SIG-M5 treated with dmso at 0.1 percent for 504 hours (cell line): Measurements from ENCODE around the gene FAXDC2.
"Not testable (repeated sequence)": the region's sequence is repeated elsewhere in the genome, so short reads cannot be mapped to it uniquely, and the experiment has no call there.

Experiments used
- DNase-seq: peaks from one replicate; lab custom pipeline; 2025; ENCODE audit not compliant: unreplicated experiment; lab: John Stamatoyannopoulos, UW

The FAXDC2 gene

DNA sequence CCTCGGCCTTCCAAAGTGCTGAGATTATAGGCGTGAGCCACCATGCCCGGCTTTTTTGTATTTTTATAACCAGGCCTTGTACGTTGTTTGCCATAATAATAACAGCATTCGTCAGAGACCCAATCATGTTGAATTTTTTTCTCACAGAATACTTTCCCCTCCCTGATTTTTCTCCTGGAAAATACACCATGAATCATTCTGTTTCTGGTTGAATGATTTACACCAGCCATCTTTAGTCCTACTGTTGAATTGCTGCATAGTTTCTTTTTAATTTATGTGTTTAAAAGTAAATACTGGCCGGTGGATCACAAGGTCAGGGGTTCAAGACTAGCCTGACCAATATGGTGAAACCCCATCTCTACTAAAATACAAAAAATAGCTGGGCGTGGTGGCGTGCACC is 11.5 kb upstream of the FAXDC2 start:
- no peak for DNase-seq

GRCh38 chr5:154860765-154861164 is 10.4 kb upstream of the FAXDC2 start:
- peak; percentile 68 for DNase-seq

DNA sequence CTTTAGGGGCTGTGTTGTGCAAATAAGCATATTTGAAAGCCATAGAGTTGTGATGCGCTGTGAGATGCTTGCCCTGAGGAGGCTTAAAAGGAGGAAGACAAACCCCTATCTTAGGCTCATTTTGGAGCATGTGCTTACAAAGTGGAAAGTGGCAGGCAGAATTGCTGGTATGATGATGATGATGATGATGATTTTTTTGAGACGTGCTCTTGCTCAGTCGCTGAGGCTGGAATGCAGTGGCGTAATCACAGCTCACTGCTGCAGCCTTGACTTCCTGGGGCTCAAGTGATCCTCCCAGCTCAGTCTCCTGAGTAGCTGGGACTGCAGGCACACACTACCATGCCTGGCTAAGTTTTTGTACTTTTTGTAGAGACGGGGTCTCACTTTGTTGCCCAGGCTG is 9.7 kb upstream of the FAXDC2 start:
- peak; percentile 84 for DNase-seq

- DNase-seq: peak; percentile 94
These were observed 8.8 kb upstream of the FAXDC2 start for GRCh38 chr5:154858972-154859871.

GRCh38 chr5:154858297-154858971 is 8.0 kb upstream of the FAXDC2 start, which contains the start of gene CNOT8:
TSS of gene CNOT8 (plus strand) at chr5:154858627. CDS start at chr5:154863279, 4,652 bp downstream.
- peak; percentile 98 for DNase-seq

DNA sequence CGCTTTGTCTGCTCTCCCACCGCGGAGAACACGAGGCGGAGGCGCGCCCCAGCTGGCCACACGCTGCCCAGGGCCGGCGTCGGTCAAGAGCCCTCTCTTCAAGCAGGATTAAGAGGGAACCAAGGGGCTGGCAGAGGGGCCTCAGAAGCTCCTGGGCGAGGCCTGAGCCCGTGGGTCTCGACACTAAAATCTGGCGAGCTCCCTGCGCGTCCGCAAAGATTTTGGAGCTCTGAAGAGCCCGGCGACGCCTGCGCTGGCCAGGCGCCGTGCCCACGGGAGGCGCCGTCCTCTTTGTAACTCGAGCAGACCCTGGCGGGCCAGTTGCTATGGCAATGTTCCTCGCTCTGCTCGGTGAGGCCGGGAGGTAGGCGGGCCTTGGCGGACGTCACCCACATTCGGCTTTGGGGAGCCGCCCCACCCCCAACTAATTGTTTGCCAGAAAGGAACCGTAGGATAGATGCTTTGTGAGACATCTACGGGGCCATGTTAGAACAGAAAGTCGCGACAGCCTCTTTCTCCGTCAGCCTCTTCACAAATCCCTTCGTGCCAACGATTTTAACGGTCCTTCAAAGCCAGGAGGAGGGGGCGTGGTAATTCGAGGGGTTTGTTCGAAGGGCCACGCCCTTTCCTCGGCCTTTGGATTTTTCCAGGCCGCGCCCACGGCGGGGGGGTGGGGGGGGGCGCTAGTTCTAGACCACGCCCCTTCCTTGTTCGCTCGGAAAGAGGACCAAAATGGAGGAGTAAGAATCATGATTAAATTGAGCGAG is 7.3 kb upstream of the FAXDC2 start:
- peak; percentile 96 for DNase-seq

DNA sequence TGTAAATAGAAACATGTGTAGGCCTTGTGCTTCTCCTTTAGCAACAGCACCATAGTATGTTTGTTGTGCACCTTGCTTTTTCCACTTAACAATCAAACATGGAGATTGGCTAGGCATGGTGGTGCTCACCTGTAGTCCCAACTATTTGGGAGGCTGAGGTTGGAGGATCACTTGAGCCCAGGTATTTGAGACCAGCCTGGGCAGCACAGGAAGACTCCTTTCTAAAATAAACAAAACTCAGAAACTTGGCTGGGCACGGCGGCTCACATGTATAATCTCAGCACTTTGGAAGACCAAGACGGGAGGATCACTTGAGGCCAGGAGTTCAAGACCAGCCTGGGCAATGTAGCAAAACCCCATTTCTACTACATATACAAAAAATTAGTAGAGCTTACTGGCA is 948 bp upstream of the FAXDC2 start:
- no peak for DNase-seq

DNA sequence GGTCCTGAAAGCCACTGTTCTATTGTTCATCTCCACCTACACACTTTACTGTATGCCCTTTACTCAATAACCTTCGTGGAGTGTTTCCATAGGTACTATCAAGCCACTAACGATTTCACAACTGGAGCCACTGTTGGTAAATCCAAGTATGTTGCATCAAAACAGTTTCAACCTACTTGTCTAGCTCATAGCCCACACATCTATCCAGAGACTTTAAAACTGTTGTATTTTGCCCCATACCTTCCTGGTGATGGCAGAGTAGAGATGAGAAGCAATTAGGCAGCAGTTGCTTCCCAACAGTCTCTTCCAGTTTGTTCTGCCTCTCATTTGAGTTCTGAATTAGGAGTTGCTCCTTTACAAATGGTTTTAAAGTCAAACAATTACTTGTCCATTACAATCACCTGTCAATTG is 607 bp downstream of the FAXDC2 start:
- DNase-seq: peak; percentile 48

- DNase-seq: no peak
These were observed 1.1 kb downstream of the FAXDC2 start for GRCh38 chr5:154849264-154849785.

- peak; percentile 26 for DNase-seq
These were observed 5.6 kb downstream of the FAXDC2 start for GRCh38 chr5:154844809-154845208.

GRCh38 chr5:154842689-154843530 is 7.5 kb downstream of the FAXDC2 start:
- DNase-seq: no peak

DNA sequence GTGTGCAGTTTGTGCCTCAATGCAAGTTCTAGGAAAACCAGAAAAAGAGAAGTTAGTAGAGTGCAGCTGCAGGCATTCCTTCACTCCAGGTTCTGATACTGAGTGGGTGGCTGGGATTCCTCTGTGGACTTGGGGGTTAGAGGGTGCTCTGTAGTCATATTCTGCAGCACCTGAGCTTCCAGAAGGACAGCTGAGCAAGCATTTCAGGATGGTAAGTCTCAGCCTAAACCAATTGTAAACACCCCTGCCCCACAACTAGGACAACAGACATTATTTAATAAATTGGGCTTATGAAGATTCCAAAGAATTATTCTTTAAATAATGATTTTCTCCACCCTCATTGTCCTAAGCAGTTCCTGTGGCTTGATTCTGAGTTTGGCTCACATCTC is 9.1 kb downstream of the FAXDC2 start:
- no peak for DNase-seq

DNA sequence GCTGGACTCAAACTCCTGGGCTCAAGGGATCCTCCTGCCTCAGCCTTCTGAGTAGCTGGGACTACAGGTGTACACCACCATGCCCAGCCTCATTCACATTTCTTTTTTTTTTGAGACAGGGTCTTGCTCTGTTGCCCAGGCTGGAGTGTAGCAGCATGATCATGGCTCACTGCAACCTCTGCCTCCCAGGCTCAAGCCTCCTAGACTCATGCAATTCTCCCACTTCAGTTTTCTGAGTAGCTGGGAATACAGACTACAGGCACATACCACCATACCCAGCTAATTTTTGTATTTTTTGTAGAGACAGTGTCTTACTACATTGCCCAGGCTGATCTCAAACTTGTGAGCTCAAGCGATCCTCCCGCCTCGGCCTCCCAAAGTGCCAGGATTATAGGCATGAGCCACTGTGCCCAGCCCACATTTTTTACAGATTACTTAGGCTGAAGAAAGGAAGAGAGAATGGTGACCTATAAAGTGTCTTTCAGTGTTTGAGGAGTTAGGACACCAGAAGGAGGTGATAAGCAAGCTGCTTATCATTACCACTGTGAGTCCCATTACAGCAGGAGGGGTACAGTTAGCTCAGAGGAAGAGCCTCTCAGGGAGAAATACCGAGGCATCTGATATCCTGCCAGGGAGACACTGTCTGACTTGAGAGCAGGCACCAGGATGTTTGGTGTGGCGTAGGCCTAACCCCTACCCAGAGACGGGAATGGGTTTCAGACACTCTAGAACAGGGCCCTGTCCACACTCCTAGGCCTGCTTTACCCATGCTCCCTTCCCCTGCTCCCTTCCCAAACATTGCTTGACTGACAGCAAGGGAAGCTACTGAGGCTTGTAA is 9.7 kb downstream of the FAXDC2 start:
- DNase-seq: no peak

DNA sequence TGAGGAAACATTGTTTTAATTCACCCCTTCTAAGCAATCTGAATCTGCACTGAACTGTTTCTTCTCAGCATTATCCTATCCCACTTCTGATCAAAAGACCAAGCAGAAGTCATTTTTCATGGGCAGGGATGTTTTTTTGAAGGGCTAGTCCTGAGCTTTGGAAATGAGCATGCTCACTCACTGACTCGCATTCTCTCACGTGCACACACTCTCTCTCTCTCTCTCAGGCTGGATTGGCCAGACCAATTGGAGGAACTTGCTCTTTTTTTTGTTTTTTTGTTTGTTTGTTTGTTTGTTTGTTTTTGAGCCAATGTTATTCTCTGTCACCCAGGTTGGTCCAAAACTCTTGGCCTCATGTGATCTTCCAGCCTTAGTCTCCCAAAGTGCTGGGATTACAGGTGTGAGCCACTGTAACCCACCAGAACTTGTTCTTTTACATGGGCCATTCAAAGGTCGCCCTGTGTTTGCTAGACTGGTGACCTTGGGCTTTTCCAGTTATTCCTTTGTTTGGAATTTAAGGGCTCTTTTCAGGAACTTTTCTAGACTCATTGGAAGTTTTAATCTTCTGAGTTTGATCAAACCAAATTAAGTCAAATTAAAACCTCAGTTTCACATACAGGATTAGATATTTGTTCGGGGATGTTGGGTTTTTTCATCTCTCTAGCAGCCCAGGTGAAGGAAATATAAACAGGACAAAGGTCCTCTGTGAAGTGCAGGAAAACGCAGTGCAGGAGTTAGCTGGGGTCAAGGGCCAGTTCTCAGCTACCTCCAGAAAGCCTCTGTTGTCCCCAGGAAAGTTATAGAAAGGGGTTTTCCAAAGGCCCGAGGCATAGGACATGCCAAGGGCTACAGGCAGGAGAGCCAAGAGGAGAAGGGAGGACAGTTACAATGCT is 13.1 kb downstream of the FAXDC2 start:
- no peak for DNase-seq

DNA sequence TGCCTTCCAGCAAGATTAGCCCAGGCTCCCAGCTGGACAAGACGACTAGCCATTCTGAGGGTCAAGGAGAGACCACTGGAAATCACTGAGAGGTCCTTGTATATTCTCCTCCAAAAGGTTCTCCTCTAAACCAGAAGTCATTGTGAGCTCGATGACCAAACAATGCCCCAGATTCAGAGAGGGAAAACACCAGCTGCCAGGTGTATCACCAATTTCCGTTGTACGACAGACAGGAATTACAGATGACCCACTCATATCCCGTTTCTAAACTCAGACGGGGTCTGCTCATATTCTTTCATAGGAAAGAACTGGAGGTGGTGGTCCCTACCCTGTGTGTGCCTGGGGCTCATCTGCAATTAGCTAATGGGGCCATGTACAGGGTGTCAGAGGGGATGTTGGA is 14.2 kb downstream of the FAXDC2 start:
- no peak for DNase-seq

GRCh38 chr5:154835701-154836052 is 14.7 kb downstream of the FAXDC2 start:
- DNase-seq: not testable (repeated sequence)

- no peak for DNase-seq
These were observed 16.4 kb downstream of the FAXDC2 start for GRCh38 chr5:154834053-154834452.

GRCh38 chr5:154832804-154833203 is 17.6 kb downstream of the FAXDC2 start:
- not testable (repeated sequence) for DNase-seq

DNA sequence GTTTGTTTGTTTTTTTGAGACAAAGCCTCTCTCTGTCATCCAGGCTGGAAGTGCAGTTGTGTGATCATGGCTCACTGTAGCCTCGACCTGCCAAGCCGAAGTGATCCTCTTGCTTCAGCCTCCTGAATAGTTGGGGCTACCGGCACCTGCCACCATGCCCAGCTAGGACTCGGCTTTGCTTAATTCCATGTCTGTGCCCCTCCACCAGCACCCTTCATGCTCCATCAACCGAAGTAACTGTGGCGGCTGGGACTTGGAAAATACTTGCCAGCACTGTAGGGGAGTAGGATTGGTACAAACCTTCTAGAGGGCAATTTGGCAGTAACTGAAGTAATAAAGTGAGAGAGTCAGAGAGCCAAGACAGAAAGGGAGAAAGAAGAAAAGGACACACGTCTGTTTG is 19.0 kb downstream of the FAXDC2 start:
- no peak for DNase-seq
